Measurements from ENCODE around the gene RPL7A. TPM values are rescaled to one million over a fixed set of nuclear protein-coding genes. Genes with fewer than 3 reads are reported as not detected.

RPL7A gene
- total and polyA plus RNA-seq, 2 of the 13 experiments (the other 11 are each of a cell fraction or from before 2014, with no cell fraction given), result 2,401 to 2,938 TPM

DNA sequence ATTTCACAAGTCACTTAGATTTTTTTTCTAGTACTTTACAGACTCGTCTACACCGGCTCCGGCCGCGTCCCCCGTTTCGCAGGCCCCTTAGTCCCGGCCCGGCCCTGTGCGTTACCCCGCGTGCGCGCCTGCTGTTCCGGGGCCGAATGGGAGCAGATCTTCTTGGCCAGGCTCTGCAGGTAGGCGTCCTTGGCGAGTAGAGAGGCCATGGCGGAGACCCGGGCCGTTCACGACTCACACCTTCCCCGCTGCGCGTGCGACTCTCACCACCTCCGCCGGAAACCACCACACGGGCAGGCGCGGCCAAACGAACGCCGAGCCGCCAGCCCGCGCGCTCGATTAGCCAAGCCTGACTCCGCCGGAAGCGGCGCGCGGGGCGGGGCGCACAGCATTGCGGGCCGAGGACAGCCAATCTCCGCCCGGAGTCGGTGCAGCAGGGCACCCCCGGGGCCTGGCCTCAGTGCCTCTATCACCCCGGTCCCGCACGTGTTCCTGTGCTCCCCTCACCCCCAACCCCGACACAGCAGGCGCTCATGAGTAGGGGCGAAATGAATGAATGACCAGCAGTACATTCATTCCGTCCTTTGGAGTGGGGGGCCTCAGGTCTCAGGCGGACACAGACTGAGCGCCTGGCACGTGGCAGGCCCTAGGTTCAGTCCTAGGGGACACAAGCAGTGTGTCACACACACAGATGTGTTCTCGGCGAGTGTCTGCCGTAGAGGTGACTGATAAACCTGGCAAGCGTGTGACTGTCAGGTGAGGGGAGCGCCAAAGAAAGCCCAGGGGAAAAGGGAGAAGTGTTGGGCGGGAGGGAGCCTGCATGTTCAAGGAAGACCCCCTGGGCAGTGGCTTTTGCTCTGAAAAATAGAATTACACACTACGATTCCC lies 11.8 kb upstream of the RPL7A start, which contains the start of gene SURF6 (continued):
- TF ChIP-seq, protein P1, sequence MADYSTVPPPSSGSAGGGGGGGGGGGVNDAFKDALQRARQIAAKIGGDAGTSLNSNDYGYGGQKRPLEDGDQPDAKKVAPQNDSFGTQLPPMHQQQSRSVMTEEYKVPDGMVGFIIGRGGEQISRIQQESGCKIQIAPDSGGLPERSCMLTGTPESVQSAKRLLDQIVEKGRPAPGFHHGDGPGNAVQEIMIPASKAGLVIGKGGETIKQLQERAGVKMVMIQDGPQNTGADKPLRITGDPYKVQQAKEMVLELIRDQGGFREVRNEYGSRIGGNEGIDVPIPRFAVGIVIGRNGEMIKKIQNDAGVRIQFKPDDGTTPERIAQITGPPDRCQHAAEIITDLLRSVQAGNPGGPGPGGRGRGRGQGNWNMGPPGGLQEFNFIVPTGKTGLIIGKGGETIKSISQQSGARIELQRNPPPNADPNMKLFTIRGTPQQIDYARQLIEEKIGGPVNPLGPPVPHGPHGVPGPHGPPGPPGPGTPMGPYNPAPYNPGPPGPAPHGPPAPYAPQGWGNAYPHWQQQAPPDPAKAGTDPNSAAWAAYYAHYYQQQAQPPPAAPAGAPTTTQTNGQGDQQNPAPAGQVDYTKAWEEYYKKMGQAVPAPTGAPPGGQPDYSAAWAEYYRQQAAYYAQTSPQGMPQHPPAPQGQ (CRISPR knock-in tag; IDR thresholded peaks at IDR 0.05; ENCODE audit: borderline replicate concordance), result no peak
- TF ChIP-seq POLR2AphosphoS5 (IDR thresholded peaks at IDR 0.05; ENCODE audit: low read depth, low read length), result peak; percentile 83
- TF ChIP-seq ZNF550 (CRISPR knock-in tag; IDR thresholded peaks at IDR 0.05; ENCODE audit: borderline replicate concordance), result no peak
- TF ChIP-seq DMAP1 (CRISPR knock-in tag; IDR thresholded peaks at IDR 0.05), result peak; percentile 96
- TF ChIP-seq ZNF292 (CRISPR knock-in tag; IDR thresholded peaks at IDR 0.05; ENCODE audit: borderline replicate concordance, low read depth), result no peak
- TF ChIP-seq, protein P2, sequence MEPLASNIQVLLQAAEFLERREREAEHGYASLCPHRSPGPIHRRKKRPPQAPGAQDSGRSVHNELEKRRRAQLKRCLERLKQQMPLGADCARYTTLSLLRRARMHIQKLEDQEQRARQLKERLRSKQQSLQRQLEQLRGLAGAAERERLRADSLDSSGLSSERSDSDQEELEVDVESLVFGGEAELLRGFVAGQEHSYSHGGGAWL (CRISPR knock-in tag; IDR thresholded peaks at IDR 0.05), result peak; percentile 96
- TF ChIP-seq NKX3-1 (CRISPR knock-in tag; IDR thresholded peaks at IDR 0.05), result 0 out of 2 replicates have a peak, but pooled peaks have one; percentile 63
- TF ChIP-seq SRSF4 (IDR thresholded peaks at IDR 0.05; ENCODE audit: low read depth, low read length, poor library complexity, severe bottlenecking), result no peak
- TF ChIP-seq RFXAP (CRISPR knock-in tag; IDR thresholded peaks at IDR 0.05; ENCODE audit: borderline replicate concordance), result no peak; the same call in 1 of the 2 replicates
- peak; percentile 86 for TF ChIP-seq TAF1 (CRISPR knock-in tag; IDR thresholded peaks at IDR 0.05)
- TF ChIP-seq MXD4 (CRISPR knock-in tag; IDR thresholded peaks at IDR 0.05), result peak; percentile 95
- TF ChIP-seq, protein P3, sequence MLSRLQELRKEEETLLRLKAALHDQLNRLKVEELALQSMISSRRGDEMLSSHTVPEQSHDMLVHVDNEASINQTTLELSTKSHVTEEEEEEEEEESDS (CRISPR knock-in tag; IDR thresholded peaks at IDR 0.05; ENCODE audit: borderline replicate concordance), result peak; percentile 81; the same call in 1 of the 2 replicates
- no peak for TF ChIP-seq XBP1 (CRISPR knock-in tag; IDR thresholded peaks at IDR 0.05)
- TF ChIP-seq, protein P4, sequence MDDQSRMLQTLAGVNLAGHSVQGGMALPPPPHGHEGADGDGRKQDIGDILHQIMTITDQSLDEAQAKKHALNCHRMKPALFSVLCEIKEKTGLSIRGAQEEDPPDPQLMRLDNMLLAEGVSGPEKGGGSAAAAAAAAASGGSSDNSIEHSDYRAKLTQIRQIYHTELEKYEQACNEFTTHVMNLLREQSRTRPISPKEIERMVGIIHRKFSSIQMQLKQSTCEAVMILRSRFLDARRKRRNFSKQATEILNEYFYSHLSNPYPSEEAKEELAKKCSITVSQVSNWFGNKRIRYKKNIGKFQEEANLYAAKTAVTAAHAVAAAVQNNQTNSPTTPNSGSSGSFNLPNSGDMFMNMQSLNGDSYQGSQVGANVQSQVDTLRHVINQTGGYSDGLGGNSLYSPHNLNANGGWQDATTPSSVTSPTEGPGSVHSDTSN (CRISPR knock-in tag; IDR thresholded peaks at IDR 0.05; ENCODE audit: borderline replicate concordance), result peak; percentile 78; the same call in 1 of the 2 replicates
- TF ChIP-seq HES4 (CRISPR knock-in tag; IDR thresholded peaks at IDR 0.05; ENCODE audit: borderline replicate concordance), result no peak; the same call in 1 of the 2 replicates
- TF ChIP-seq YY1 (IDR thresholded peaks at IDR 0.05; ENCODE audit: insufficient read depth, insufficient replicate concordance, low read depth, low read length), result peak; percentile 92
- TF ChIP-seq MED1 (CRISPR knock-in tag; IDR thresholded peaks at IDR 0.05), result peak; percentile 88
- peak; percentile 78 for TF ChIP-seq AHR (CRISPR knock-in tag; IDR thresholded peaks at IDR 0.05)
- peak; percentile 85 for TF ChIP-seq SP4 (CRISPR knock-in tag; IDR thresholded peaks at IDR 0.05)
- TF ChIP-seq, protein P5, sequence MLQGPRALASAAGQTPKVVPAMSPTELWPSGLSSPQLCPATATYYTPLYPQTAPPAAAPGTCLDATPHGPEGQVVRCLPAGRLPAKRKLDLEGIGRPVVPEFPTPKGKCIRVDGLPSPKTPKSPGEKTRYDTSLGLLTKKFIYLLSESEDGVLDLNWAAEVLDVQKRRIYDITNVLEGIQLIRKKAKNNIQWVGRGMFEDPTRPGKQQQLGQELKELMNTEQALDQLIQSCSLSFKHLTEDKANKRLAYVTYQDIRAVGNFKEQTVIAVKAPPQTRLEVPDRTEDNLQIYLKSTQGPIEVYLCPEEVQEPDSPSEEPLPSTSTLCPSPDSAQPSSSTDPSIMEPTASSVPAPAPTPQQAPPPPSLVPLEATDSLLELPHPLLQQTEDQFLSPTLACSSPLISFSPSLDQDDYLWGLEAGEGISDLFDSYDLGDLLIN (CRISPR knock-in tag; IDR thresholded peaks at IDR 0.05; ENCODE audit: borderline replicate concordance), result no peak; the same call in 1 of the 2 replicates
- TF ChIP-seq, protein P6, sequence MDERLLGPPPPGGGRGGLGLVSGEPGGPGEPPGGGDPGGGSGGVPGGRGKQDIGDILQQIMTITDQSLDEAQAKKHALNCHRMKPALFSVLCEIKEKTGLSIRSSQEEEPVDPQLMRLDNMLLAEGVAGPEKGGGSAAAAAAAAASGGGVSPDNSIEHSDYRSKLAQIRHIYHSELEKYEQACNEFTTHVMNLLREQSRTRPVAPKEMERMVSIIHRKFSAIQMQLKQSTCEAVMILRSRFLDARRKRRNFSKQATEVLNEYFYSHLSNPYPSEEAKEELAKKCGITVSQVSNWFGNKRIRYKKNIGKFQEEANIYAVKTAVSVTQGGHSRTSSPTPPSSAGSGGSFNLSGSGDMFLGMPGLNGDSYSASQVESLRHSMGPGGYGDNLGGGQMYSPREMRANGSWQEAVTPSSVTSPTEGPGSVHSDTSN (CRISPR knock-in tag; IDR thresholded peaks at IDR 0.05), result no peak
- peak; percentile 70 for TF ChIP-seq DR1 (CRISPR knock-in tag; IDR thresholded peaks at IDR 0.05)
- peak; percentile 57; the same call in 1 of the 2 replicates for TF ChIP-seq SETDB1 (CRISPR knock-in tag; IDR thresholded peaks at IDR 0.05; ENCODE audit: borderline replicate concordance)

Measured in HepG2 (cell line).